Right forelimb (tissue), 1 donor: ENCODE data around the gene EPHB1.

Experiments
- DNase-seq: peaks from one replicate; pipeline ENCODE4 v3.0.0-alpha.2; 2018

Gene EPHB1

DNA sequence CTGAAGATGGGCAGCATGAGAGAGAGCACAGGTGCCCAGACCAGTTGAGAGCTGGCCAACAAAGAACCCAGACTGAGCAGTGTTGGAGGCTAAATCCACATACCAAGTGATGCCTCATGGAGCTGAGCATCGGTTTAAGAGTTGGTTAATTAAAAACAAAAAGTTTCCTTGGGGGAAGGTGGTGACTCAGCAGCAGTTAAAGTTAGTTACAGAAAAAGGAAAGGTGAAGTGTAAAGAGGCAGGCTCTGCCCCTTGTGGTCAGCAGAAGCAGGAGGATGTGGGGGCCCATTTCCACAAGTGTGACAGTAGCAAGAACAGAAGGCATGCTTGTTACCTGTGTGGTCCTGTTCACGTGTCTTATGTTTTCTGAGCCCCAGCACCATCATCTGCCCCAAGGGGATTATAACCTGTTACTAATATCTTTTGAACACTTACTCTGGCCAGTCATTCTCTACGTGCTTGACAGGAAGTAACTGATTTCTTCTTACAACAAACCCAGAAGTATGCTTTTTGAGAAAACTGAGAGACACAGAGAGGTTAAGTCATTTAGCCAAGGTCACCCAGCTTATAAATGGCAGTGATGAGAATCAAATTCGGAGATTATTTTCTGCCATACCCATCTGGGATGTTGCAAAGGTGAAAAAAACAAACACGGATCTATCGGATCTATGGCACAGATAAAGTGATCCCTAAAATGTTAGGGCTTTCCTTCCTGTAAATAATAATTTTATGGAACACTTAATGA lies 91.0 kb downstream of the EPHB1 start:
- no peak for DNase-seq

- DNase-seq = no peak
These were observed 91.9 kb downstream of the EPHB1 start for GRCh38 chr3:134886991-134887390.

- DNase-seq = no peak
These were observed 92.5 kb downstream of the EPHB1 start for GRCh38 chr3:134887536-134887935.

DNA sequence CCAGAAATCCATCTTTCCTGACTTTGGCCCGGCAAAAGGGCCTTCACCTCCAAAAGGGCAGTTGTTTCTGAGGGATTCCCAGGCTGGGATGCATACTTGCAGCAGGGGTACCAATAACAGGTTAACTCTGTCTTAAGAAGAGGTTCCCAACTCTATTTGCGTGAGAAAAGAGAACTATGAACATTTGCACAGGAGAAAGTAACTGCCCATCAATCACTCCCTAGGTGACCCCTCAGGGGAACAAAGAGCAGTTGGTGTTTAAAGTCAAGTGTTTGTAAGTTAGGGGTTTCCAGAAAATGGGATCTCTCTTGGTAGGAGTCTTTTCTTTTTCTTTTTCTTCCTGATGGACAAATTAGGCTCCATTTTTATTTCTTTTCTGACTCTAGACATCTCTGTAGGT lies 97.3 kb downstream of the EPHB1 start:
- no peak for DNase-seq

DNA sequence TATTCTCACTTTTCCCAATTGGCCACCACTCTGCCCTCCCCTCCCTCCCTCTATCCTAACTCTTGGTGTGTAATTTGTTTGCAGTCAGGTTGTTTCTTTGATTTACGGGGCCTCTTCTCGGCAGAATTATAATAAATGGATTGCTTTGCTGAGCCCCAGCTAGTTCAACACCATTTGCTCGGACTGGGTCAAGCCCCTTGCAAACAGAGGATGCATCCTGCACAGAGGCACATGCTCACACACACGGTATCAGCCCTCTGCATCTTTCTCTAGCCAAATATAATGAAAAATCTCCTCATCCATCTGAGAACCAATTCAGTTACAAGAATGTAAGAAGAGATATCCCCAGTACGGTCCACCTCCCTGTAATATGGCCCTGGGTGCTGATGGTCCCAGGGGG lies 97.7 kb downstream of the EPHB1 start:
- no peak for DNase-seq

- no peak for DNase-seq
These were observed 99.5 kb downstream of the EPHB1 start for GRCh38 chr3:134894533-134894932.

DNA sequence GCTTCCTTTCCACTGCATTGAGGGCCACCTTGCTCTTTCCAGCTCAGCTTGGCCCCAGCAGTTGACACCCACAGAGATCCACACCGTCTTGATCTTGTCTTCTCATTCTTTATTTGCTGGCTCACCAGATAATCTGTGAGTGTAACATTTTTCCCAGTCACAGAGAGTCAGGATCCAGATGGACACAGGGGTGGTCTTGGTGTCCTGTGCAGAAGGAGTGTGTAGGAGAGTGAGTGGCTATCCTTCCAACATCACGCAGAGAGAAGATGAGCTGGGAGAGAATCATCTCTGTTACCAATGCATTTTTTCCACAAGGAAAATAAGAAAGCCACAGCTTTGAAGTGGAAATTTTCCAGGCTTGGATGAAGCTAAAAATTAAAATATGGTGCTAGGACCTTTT lies 100.1 kb downstream of the EPHB1 start:
- DNase-seq = no peak

DNA sequence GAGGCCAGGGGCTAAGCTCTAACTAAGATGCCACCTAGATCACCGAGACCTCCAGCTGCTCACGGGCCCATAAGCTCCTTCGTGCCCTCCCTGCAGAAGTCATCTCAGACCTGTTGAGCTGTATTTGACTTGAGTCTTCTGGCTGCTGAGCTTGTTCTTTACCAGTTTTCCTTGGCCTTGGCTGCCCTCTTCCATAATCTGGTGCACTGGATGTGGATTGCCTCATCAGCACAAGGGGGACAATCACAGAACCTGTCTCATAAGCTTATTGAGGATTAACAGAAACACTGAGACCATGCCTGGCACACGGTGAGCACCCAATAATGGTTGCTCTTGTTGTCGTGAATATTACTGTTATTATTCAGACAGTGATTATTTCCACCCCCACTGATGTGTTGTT lies 101.1 kb downstream of the EPHB1 start:
- no peak for DNase-seq

- no peak for DNase-seq
These were observed 101.6 kb downstream of the EPHB1 start for GRCh38 chr3:134896696-134897095.

DNA sequence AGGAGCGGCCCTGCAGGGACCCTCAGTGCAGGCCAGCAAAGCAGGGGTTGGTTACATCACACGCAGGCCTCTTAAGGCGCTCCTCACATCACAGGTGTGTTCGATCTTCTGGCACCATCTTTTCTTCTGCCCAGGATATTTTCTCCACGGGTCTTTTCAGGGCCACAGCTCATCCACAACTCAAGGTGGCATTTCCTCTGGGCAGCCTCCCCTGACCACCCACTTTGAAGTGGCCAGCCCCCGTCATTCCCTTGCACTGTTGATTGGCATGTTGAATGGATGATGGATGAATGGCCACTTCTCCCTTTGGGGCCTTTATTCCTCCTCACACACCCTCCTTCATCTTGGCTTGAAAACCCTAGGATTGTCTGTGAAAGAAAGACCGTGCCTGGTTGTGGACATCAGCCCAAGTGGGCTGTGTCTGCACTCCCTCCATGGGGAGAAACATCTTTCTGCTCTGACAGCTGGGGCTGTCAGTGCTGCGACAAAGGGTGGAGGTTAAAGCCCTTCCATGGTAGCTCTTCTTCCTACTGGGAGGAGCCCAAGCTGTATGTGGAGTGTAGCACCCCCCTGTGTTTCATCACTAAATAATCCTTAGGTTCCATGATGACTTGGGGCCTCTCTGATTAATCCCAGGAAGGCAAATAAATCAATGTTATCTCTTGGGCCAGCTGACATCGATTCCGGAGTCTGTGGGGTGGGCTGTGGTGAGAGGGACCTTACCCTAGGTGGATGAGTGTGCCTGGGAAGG lies 102.5 kb downstream of the EPHB1 start:
- DNase-seq = no peak

DNA sequence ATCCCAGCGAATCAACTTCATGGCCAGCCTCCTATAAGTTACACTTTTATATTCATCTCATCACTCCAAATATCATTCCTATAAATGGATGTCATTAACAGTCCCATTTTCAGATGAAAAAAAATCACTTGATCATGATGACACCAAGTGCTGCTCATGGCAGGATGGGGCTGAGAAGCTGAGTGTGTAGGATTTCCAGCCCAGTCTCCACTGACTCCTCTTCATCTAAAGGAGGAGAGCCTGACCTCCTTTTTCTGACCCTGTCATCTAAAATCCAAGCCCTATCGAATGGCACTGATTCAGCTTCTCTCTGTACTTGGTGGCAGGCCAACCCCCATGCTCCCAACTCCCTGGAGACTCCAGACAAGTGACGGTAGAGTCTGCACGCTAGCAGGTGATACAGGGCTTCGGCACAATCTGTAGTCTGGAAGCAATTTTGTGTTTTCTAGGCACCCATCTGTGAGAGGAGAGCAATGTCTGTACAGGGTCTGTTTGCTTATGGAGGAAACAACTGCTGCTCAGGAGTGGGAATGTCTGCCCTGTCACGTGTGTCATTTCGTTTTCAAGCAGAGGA lies 103.2 kb downstream of the EPHB1 start:
- DNase-seq = no peak

DNA sequence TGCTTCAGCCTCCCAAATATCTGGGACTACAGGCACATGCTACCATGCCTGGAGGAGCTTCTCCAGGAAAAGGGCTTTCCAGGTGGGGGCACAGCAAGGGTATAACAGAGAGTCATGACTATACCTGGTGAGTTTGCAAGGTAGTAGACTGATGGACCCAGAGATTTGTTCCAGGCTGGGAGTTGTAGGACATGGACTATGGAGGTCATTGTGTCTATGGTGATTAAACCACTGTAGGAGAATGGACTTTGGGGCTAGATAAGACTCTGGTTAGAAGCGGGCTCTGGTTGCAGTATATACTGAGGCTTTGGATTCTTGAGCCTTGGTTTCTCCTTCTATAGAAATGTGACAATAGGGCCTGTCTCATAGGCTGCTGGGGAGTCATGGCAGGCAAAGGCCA lies 104.7 kb downstream of the EPHB1 start:
- no peak for DNase-seq

DNA sequence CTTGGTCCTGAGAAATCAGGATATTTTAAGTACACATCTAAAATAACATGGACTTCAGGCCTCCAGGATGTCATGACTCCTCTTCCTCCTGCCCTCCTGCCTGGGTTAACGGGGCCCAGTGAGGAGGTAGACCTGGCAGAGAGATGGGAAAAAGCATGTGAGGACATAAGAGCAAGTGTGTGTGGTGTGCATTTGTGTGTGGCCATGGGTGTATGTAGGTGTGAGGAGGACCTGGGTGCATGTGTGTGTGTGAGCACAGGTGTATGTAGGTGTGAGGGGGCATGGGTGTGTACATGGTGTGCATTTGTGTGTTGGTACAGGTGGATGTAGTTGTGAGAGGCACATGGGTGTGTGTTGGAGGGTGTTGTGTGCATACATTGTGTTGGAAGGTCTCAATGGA lies 105.4 kb downstream of the EPHB1 start:
- no peak for DNase-seq

- no peak for DNase-seq
These were observed 106.4 kb downstream of the EPHB1 start for GRCh38 chr3:134901461-134901860.

DNA sequence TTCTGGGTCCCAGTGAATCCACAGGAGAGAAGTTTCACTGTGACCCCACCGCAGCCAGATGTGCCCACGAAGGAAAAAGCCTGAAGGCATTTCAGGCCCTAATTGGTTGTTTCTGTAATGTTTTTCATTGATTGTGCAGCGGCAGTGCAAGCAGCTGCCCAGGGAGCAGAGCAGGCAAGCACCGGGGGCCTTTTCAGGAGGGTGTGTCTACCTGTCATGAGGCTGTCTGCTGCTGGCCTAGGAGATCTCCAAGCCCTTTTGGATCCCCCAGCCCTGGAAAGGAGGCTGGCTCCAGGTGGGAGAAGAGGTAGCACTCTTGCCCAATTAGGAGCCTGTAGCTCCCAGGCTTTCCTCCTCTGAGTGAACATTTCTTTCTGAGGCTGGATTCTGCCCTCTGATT lies 108.8 kb downstream of the EPHB1 start:
- DNase-seq = no peak

DNA sequence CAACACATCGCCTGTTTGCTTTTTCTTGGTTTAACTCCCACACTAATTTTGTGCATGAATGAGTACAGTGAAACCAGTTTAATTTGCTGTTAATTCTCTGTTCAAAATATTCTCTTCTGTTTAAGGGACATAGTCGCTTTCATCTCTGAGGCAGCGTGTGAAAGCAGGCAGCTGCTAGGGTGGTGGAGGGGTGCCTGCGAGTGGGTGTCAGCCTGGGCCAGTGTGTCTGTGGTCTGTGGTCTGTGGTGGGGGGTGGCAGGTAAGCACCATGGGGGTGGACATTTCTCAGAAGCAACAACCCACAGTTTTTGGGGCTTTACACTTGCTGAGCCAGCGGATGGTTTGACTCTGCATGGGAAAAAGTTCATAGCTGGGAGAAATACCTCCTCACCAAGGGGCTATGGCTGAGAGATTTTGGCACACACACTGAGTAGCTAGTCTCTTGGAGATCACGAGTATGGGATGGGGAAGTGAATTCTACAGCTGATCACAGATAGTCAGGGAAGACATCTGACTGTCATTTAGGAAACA lies 109.2 kb downstream of the EPHB1 start:
- DNase-seq = no peak

DNA sequence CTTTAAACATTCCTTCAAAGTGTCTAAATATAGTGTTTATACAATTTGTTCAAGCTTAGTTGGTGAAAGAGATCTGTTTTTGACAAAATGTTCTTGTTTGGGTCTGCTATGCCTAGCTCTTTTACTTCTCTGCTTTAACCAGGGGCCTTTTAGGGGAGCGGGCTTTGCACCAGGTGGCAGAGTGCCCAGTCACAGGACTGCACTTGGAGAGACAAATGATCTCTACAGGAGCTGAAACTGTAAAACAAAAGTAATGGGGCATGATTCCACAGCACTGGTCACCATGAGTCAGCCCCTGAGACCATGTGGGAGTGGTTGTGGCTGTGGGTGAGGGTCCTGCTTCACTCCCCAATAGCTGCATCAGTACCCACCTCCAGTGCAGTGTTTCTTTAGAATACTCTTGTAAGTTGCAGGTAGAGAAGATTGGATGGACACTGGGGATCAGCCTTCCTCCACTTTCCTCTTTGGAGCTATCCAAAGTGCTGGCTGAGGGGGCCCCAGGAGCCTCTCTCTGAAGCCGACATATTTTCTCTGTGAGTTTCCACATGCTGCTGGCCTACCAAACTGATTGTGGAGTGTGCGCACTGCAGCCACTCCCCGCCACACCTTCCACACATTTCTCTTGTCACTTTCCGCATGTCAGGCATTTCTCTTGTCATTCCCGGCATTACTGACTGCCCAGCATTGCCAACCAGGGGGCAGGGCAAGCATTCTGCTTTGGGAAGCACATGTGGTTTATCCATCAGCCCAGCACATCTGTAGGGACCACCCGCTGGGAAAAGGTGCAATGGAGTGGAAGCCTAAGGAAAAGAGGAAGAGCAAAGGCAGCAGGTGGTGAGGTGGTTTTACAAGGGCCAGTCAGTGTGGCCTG lies 110.0 kb downstream of the EPHB1 start:
- DNase-seq = no peak

- no peak for DNase-seq
These were observed 110.5 kb downstream of the EPHB1 start for GRCh38 chr3:134905647-134905935.

- DNase-seq = no peak
These were observed 113.2 kb downstream of the EPHB1 start for GRCh38 chr3:134908271-134908670.

DNA sequence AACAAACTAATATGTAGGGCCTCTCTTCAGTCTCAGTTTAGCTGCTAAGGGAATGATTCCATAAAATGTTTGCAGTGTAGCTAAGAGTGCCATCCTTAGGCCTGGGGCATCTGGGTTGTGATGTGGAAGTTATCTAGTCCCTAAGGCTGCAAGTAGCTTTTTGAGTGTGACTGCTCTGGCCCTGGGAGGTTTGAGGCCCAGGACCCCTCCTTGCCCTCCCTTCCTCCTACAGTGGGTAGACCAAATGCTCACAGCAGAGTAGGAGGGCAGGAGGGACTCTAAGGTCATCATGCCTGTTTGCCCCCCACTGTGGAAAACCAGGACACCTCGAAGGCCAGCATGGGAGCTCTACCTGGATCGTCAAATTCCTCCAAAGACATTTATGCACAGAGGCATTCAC lies 115.0 kb downstream of the EPHB1 start:
- no peak for DNase-seq

- no peak for DNase-seq
These were observed 116.8 kb downstream of the EPHB1 start for GRCh38 chr3:134911586-134912548.
